HEK293 (cell line): ENCODE measurements around the gene CEBPG.

Experiments
- CTCF ChIA-PET: fragments of 350-600 bp; formaldehyde crosslinking; extraction: SDS; loops from one replicate; lab custom pipeline; 2021; ENCODE audit warnings: antibody characterized with exemption; lab: Yijun Ruan, JAX
- POLR2A ChIA-PET: fragments of 300-600 bp; formaldehyde crosslinking; extraction: SDS; loops from one replicate; lab custom pipeline; 2020; ENCODE audit warnings: antibody characterized with exemption, inconsistent platforms; lab: Yijun Ruan, JAX
- H3K27ac ChIP-seq: fragments of 200-500 bp; sonication (Bioruptor generic); 2 replicates; pipeline ENCODE4 v1.5.1; 2014; ENCODE audit warnings: low read depth, low read length, control low read depth, inconsistent platforms; ENCODE audit errors: extremely low read depth
- H3K36me3 ChIP-seq, 2 experiments: fragments of 200-500 bp in 1 of 2; sonication (Bioruptor generic) in 1 of 2; 1 replicate in 1 of 2; 2 replicates in 1 of 2; pipeline ENCODE4 v1.5.1; 2014 to 2017; ENCODE audit warnings: inconsistent platforms in 2 of 2, low read length in 2 of 2; ENCODE audit not compliant: control insufficient read depth in 2 of 2, insufficient read depth in 1 of 2
- H3K4me1 ChIP-seq: fragments of 200-500 bp; sonication (Bioruptor generic); 2 replicates; pipeline ENCODE4 v1.5.1; 2014; ENCODE audit warnings: mild to moderate bottlenecking, low read length, inconsistent platforms; ENCODE audit not compliant: control insufficient read depth, insufficient read depth
- H3K4me3 ChIP-seq: 2 replicates; pipeline ENCODE4 v1.5.1; 2011; ENCODE audit warnings: low read depth, mild to moderate bottlenecking, control low read depth, low read length, moderate library complexity
- H3K9me3 ChIP-seq: fragments of 200-500 bp; sonication (Bioruptor generic); 2 replicates; pipeline ENCODE4 v1.5.1; 2014; ENCODE audit warnings: low read depth, low read length, inconsistent platforms; ENCODE audit not compliant: control insufficient read depth, insufficient read depth
- EGR2 ChIP-seq: fragments of 450-650 bp; formaldehyde crosslinking; IDR thresholded peaks from 2 replicates; pipeline ENCODE4 v1.5.1; 2016; ENCODE audit warnings: low read depth, missing biosample characterization, missing genetic modification characterization
- HOXA7 ChIP-seq: sonication (generic); formaldehyde crosslinking; IDR thresholded peaks from 2 replicates; pipeline ENCODE4 v1.8.1; 2022; ENCODE audit warnings: missing genetic modification reagents, borderline replicate concordance
- KLF16 ChIP-seq: fragments of 450-650 bp; formaldehyde crosslinking; IDR thresholded peaks from 2 replicates; pipeline ENCODE4 v1.5.1; 2017; ENCODE audit warnings: missing biosample characterization, missing genetic modification characterization
- MZF1 ChIP-seq: fragments of 450-650 bp; formaldehyde crosslinking; IDR thresholded peaks from 2 replicates; pipeline ENCODE4 v1.5.1; 2017; ENCODE audit warnings: missing biosample characterization, missing genetic modification characterization, borderline replicate concordance
- YY2 ChIP-seq: fragments of 450-650 bp; formaldehyde crosslinking; IDR thresholded peaks from 2 replicates; pipeline ENCODE4 v1.5.1; 2016; ENCODE audit warnings: missing biosample characterization, missing genetic modification characterization
- ZBTB17 ChIP-seq: fragments of 450-650 bp; formaldehyde crosslinking; IDR thresholded peaks from 2 replicates; pipeline ENCODE4 v1.5.1; 2016; ENCODE audit warnings: missing biosample characterization, missing genetic modification characterization
- ZBTB8A ChIP-seq: fragments of 450-650 bp; formaldehyde crosslinking; IDR thresholded peaks from 2 replicates; pipeline ENCODE4 v1.5.1; 2016; ENCODE audit warnings: missing biosample characterization, missing genetic modification characterization
- ZNF112 ChIP-seq: fragments of 450-650 bp; formaldehyde crosslinking; IDR thresholded peaks from 2 replicates; pipeline ENCODE4 v1.5.0; 2017; ENCODE audit warnings: missing biosample characterization, missing genetic modification characterization
- ZNF114 ChIP-seq: fragments of 450-650 bp; formaldehyde crosslinking; IDR thresholded peaks from 2 replicates; pipeline ENCODE4 v1.5.0; 2017; ENCODE audit warnings: missing biosample characterization, missing genetic modification characterization
- ZNF174 ChIP-seq: fragments of 450-650 bp; formaldehyde crosslinking; IDR thresholded peaks from 2 replicates; pipeline ENCODE4 v1.5.0; 2017; ENCODE audit warnings: missing biosample characterization, mild to moderate bottlenecking, missing genetic modification characterization
- ZNF175 ChIP-seq: fragments of 450-650 bp; formaldehyde crosslinking; IDR thresholded peaks from 2 replicates; pipeline ENCODE4 v1.5.1; 2016; ENCODE audit warnings: missing biosample characterization, missing genetic modification characterization
- ZNF2 ChIP-seq: fragments of 450-650 bp; formaldehyde crosslinking; IDR thresholded peaks from 2 replicates; pipeline ENCODE4 v1.5.1; 2016; ENCODE audit warnings: missing biosample characterization, missing genetic modification characterization
- ZNF394 ChIP-seq: fragments of 450-650 bp; formaldehyde crosslinking; IDR thresholded peaks from 2 replicates; pipeline ENCODE4 v1.5.1; 2016; ENCODE audit warnings: missing biosample characterization, missing genetic modification characterization, mild to moderate bottlenecking, moderate library complexity, borderline replicate concordance
- ZNF404 ChIP-seq: fragments of 450-650 bp; formaldehyde crosslinking; IDR thresholded peaks from 2 replicates; pipeline ENCODE4 v1.5.1; 2017; ENCODE audit warnings: missing biosample characterization, missing genetic modification characterization
- ZNF473 ChIP-seq: fragments of 450-650 bp; formaldehyde crosslinking; IDR thresholded peaks from 2 replicates; pipeline ENCODE4 v1.5.1; 2017; ENCODE audit warnings: missing biosample characterization, missing genetic modification characterization
- ZNF48 ChIP-seq: fragments of 450-650 bp; formaldehyde crosslinking; IDR thresholded peaks from 2 replicates; pipeline ENCODE4 v1.5.1; 2016; ENCODE audit warnings: missing biosample characterization, missing genetic modification characterization
- ZNF623 ChIP-seq: fragments of 450-650 bp; formaldehyde crosslinking; IDR thresholded peaks from 2 replicates; pipeline ENCODE4 v1.5.1; 2016; ENCODE audit warnings: missing biosample characterization, missing genetic modification characterization
- ZNF785 ChIP-seq: fragments of 450-650 bp; formaldehyde crosslinking; IDR thresholded peaks from 2 replicates; pipeline ENCODE4 v1.5.1; 2016; ENCODE audit warnings: missing biosample characterization, missing genetic modification characterization
- ZSCAN23 ChIP-seq: fragments of 450-650 bp; formaldehyde crosslinking; IDR thresholded peaks from 2 replicates; pipeline ENCODE4 v1.5.1; 2016; ENCODE audit warnings: missing biosample characterization, missing genetic modification characterization
- TF ChIP-seq, protein P1 (sequence below): fragments of 450-650 bp; formaldehyde crosslinking; IDR thresholded peaks from 2 replicates; pipeline ENCODE4; 2016; ENCODE audit warnings: missing biosample characterization, missing genetic modification characterization
- TF ChIP-seq, protein P2 (sequence below): fragments of 450-650 bp; formaldehyde crosslinking; IDR thresholded peaks from 2 replicates; pipeline ENCODE4 v1.5.1; 2016; ENCODE audit warnings: missing biosample characterization, missing genetic modification characterization
- TF ChIP-seq, protein P3 (sequence below): IDR thresholded peaks from 2 replicates; pipeline ENCODE4 v1.6.1; 2011; ENCODE audit warnings: mild to moderate bottlenecking, low read depth, low read length, borderline replicate concordance
- TF ChIP-seq, protein P4 (sequence below): sonication (generic); formaldehyde crosslinking; IDR thresholded peaks from 2 replicates; pipeline ENCODE4 v1.8.1; 2022; ENCODE audit warnings: mild to moderate bottlenecking, moderate library complexity, missing genetic modification reagents
- TF ChIP-seq, protein P5 (sequence below): fragments of 450-650 bp; IDR thresholded peaks from 2 replicates; pipeline ENCODE4 v1.5.1; 2018; ENCODE audit warnings: missing biosample characterization, mild to moderate bottlenecking, missing genetic modification characterization

CEBPG gene

DNA sequence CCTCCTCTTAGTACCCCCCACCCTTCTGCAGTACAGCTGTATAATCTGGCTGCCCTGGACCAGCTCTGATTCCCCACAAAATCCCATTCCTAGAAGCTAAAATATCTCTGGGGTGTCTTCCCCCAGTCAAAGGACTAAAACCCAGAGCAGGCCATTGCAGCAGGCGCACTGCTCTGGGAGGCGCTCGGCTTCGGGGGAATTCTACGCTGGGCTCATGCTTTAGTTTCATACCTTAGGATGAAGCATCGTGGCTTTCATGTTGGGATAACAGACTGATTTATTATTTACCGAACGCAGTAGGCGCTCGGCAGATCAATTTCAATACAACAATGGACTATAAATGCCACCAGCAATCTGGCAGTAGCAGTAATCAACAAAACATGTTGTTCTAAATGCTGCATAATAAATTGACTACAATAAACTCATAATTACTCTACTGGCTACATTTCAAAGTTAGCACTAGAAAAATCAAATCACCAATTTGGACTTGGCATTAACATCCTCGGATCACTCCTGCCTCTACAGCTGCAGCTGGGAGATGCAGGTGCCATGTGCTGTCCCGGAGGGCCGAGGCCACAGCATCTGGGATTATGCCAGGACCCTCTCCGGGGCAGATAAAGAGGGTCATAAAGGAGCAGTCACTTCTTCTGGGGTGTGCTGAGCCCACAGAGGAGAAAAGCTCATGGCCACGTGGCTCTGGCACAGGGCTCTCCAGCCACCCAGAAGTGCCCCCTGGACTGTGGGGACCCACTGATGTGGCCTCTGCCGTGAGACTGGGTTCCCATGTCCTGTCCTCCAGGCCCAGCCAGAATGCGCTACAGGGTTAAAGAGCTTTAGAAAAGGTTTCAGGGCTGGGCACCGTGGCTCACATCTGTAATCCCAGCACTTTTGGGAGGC is 35.3 kb downstream of the CEBPG start:
- ChIA-PET CTCF (interaction anchor here (0.5 to 16.3 kb wide), 20 partner anchors 8 to 363 kb away, joined by 3 to 292 read pairs (median 4); partner anchors contain the start of gene CEBPG), POLR2A (interaction anchor here (1.0 kb wide), 1 partner anchor 11 kb away, joined by 3 read pairs; no protein-coding TSS in a partner anchor)
- Histone ChIP-seq H3K4me3 (no peak overlapping the region), H3K9me3 (no peaks in the 10 kb centered on the region), H3K36me3 (no peaks in the 10 kb centered on the region), H3K4me1 (no peaks in the 10 kb centered on the region), H3K27ac (no peak overlapping the region)
- TF ChIP-seq, protein P1, sequence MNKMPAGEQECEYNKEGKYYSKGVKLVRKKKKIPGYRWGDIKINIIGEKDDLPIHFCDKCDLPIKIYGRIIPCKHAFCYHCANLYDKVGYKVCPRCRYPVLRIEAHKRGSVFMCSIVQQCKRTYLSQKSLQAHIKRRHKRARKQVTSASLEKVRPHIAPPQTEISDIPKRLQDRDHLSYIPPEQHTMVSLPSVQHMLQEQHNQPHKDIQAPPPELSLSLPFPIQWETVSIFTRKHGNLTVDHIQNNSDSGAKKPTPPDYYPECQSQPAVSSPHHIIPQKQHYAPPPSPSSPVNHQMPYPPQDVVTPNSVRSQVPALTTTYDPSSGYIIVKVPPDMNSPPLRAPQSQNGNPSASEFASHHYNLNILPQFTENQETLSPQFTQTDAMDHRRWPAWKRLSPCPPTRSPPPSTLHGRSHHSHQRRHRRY (tag by site-specific recombination): no peak
- TF ChIP-seq ZNF785 (tag by site-specific recombination) (no peak), HOXA7 (CRISPR knock-in tag) (no peak), ZNF404 (no peak), ZBTB17 (tag by site-specific recombination) (no peak), ZNF2 (tag by site-specific recombination) (no peak)
- TF ChIP-seq, protein P2, sequence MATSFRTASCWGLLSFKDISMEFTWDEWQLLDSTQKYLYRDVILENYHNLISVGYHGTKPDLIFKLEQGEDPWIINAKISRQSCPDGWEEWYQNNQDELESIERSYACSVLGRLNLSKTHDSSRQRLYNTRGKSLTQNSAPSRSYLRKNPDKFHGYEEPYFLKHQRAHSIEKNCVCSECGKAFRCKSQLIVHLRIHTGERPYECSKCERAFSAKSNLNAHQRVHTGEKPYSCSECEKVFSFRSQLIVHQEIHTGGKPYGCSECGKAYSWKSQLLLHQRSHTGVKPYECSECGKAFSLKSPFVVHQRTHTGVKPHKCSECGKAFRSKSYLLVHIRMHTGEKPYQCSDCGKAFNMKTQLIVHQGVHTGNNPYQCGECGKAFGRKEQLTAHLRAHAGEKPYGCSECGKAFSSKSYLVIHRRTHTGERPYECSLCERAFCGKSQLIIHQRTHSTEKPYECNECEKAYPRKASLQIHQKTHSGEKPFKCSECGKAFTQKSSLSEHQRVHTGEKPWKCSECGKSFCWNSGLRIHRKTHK (tag by site-specific recombination): no peak

DNA sequence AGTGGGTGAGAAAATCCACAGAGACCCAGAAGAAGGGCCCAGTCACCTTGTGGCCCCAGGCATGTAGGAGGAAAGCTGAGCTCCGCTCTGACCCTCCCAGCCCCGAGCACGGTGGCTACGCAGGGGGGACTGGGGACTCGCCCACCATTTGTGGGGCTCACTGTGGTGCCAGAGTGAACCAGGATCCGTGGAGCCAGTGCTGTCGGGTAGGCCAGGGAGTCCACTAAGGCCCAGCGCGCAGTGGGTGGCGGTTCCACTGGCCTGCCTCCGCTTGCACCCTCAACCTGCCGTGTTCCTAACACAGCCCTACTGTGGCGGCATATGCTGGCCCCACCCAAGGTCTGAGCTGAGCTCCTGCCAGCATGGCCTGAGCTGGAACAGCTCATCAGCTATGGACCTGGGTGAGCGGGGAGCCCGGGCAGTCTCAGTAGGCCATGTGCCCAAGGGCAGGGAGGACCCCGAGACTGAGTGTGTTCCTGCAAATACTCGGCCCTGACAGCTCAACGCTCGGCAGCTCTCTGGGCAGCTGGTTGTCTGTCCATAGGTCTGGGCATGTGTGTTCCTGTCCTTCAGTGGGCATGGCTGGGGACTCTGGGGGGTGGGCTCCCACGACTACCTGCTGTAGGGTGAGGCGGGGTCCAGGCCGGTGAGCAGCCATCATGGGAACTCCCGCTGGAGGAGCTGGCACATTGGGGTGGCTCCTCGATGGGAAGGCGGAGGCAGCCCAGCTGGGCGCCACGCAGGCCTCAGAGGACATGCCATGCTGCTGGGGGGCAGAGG is 36.6 kb downstream of the CEBPG start:
- ChIA-PET CTCF (interaction anchor here (0.5 to 16.3 kb wide), 16 partner anchors 10 to 686 kb away, joined by 3 to 292 read pairs (median 4); partner anchors contain the start of gene CEBPA), POLR2A (interaction anchor here (0.6 kb wide), 1 partner anchor 180 kb away, joined by 3 read pairs; no protein-coding TSS in a partner anchor)
- Histone ChIP-seq H3K4me1 (no peaks in the 10 kb centered on the region), H3K4me3 (no peak overlapping the region), H3K27ac (no peak overlapping the region), H3K9me3 (no peaks in the 10 kb centered on the region), H3K36me3 (no peaks in the 10 kb centered on the region)
- TF ChIP-seq KLF16 (tag by site-specific recombination): no peak
- no peak for TF ChIP-seq EGR2 (tag by site-specific recombination)
- no peak for TF ChIP-seq ZBTB8A (tag by site-specific recombination)
- TF ChIP-seq, protein P3, sequence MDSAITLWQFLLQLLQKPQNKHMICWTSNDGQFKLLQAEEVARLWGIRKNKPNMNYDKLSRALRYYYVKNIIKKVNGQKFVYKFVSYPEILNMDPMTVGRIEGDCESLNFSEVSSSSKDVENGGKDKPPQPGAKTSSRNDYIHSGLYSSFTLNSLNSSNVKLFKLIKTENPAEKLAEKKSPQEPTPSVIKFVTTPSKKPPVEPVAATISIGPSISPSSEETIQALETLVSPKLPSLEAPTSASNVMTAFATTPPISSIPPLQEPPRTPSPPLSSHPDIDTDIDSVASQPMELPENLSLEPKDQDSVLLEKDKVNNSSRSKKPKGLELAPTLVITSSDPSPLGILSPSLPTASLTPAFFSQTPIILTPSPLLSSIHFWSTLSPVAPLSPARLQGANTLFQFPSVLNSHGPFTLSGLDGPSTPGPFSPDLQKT: no peak
- no peak for TF ChIP-seq ZNF174
- TF ChIP-seq ZNF48: no peak
- TF ChIP-seq ZNF175 (tag by site-specific recombination): no peak
- TF ChIP-seq, protein P4, sequence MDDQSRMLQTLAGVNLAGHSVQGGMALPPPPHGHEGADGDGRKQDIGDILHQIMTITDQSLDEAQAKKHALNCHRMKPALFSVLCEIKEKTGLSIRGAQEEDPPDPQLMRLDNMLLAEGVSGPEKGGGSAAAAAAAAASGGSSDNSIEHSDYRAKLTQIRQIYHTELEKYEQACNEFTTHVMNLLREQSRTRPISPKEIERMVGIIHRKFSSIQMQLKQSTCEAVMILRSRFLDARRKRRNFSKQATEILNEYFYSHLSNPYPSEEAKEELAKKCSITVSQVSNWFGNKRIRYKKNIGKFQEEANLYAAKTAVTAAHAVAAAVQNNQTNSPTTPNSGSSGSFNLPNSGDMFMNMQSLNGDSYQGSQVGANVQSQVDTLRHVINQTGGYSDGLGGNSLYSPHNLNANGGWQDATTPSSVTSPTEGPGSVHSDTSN (CRISPR knock-in tag): no peak
- TF ChIP-seq ZNF112 (tag by site-specific recombination): no peak
- no peak for TF ChIP-seq ZNF394 (tag by site-specific recombination)
- TF ChIP-seq ZNF623 (tag by site-specific recombination): no peak
- TF ChIP-seq, protein P2 (tag by site-specific recombination): no peak
- TF ChIP-seq MZF1 (tag by site-specific recombination): no peak
- no peak for TF ChIP-seq ZNF473
- TF ChIP-seq ZNF114: no peak
- TF ChIP-seq ZSCAN23 (tag by site-specific recombination): no peak
- no peak for TF ChIP-seq YY2 (tag by site-specific recombination)
- TF ChIP-seq, protein P5, sequence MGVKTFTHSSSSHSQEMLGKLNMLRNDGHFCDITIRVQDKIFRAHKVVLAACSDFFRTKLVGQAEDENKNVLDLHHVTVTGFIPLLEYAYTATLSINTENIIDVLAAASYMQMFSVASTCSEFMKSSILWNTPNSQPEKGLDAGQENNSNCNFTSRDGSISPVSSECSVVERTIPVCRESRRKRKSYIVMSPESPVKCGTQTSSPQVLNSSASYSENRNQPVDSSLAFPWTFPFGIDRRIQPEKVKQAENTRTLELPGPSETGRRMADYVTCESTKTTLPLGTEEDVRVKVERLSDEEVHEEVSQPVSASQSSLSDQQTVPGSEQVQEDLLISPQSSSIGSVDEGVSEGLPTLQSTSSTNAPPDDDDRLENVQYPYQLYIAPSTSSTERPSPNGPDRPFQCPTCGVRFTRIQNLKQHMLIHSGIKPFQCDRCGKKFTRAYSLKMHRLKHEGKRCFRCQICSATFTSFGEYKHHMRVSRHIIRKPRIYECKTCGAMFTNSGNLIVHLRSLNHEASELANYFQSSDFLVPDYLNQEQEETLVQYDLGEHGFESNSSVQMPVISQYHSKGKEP (tag by site-specific recombination): no peak
